ENCODE measurements around the gene GTF2I.
"Not testable (repeated sequence)": the region's sequence is repeated elsewhere in the genome, so short reads cannot be mapped to it uniquely, and the experiment has no call there.

GTF2I gene

DNA sequence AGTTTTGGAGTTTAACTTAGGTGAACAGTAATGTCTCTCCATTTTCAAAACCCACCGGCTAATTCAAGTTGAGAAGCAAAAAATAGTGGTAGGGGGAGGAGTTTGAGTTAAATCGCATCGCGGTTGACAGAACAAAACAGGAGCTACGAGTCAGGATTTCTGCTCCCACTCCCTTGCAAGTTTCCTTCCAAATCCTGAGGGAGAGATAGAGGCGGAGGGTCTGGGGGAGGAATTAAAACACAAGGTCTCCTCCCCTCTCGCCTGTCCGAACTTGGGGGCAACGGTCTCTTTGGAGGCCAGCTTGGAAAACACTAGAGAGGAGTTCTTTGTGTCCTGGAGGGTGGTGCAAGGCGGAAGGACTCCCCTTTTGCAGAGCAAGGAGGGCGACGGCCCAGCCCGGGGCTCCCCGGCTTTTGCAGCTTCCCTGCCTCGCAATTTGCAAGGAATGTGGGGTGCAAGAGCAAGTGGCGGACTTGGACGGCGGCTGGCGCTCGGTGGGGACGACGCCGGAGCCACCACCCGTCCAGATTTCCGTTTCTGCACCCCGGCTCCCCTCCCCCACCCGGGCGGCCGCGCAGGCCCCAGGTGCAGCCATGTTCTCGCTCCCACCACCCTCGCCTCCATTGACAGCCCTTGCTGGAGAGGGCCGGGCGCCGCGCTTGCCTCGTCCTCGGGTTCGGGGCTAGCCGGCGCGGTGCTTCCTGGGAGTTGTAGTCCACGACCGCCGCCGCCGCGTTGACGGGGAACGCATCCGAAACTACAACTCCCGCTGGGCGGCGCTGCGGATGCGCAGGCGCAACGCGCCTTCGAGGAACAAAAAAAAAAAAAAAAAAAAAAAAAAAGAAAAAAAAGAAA lies 454 bp upstream of the GTF2I start:
- DNase-seq (ENCODE audit: low read depth, low spot score) = peak; percentile 92
- H3K4me3 ChIP-seq (ENCODE audit: low read length) = peak overlapping the region; percentile 66; the same call in 1 of the 2 replicates
- no peak overlapping the region for H3K27ac ChIP-seq (ENCODE audit: low read length)
- no peaks in the 10 kb centered on the region for H3K27me3 ChIP-seq (ENCODE audit: control insufficient read depth, insufficient read depth, low read length)
- H3K36me3 ChIP-seq (ENCODE audit: control insufficient read depth, insufficient read depth, low read length) = no peaks in the 10 kb centered on the region
- H3K9me3 ChIP-seq (ENCODE audit: control insufficient read depth, insufficient read depth, low read length) = no peaks in the 10 kb centered on the region
- H3K4me1 ChIP-seq (ENCODE audit: control insufficient read depth, insufficient read depth, low read length) = peaks cover 1% of the 10 kb centered on the region; the same call in 1 of the 2 replicates
- WGBS (ENCODE audit: insufficient coverage, insufficient read length) = no CpG with 5 or more reads among the region's 60 CpGs

DNA sequence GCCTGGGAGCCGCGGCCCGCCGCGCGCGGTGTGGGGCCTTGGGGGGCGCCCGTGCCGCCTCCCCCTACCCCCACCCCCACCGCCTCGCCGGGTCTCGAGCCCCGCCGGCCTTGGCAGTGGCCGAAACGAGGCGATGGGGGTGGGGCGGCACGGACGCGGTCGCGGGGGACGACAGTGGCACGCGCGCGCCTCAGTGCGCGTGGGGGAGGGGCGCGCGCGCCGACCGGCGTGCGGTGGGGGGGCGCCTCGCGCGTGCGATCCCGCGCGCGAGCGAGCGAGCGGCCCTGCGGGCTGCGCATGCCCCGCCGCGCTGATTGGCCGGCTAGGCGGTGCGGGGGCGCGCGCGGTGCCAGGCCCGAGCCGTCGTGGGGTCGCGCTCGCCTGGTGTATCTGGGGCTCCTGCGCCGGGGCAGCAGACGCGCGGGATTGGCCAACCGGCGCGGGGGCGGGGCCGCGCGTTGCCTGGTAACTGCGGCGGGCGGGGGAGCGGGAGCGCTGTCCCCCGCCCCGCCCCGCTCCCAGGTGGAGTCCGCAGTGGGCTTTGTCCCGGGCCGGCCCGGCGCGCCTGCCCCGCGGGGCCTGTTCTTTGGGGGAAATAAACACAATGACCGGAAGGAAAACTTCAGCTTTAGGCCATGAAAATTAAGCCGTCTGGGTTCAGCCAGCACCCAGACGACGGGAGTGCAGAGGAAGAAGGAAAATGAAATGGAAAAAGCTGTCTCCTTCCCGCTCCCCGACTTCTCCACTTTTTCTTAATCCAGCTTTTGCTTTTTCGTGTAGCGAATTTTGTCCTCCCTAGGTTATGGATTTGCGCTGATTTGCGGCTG lies 873 bp downstream of the GTF2I start:
- Histone ChIP-seq H3K9me3 (ENCODE audit: control insufficient read depth, insufficient read depth, low read length) (no peaks in the 10 kb centered on the region), H3K27me3 (ENCODE audit: control insufficient read depth, insufficient read depth, low read length) (no peaks in the 10 kb centered on the region), H3K4me3 (ENCODE audit: low read length) (peak overlapping the region; percentile 95), H3K27ac (ENCODE audit: low read length) (no peak overlapping the region), H3K36me3 (ENCODE audit: control insufficient read depth, insufficient read depth, low read length) (no peaks in the 10 kb centered on the region), H3K4me1 (ENCODE audit: control insufficient read depth, insufficient read depth, low read length) (peaks cover 1% of the 10 kb centered on the region; the same call in 1 of the 2 replicates)
- WGBS (ENCODE audit: insufficient coverage, insufficient read length) = no CpG with 5 or more reads among the region's 108 CpGs
- peak; percentile 67 for DNase-seq (ENCODE audit: low read depth, low spot score)

- DNase-seq (ENCODE audit: low read depth, low spot score); H3K4me3 ChIP-seq (ENCODE audit: low read length); H3K27me3 ChIP-seq (ENCODE audit: control insufficient read depth, insufficient read depth, low read length); H3K4me1 ChIP-seq (ENCODE audit: control insufficient read depth, insufficient read depth, low read length); H3K9me3 ChIP-seq (ENCODE audit: control insufficient read depth, insufficient read depth, low read length); H3K27ac ChIP-seq (ENCODE audit: low read length); H3K36me3 ChIP-seq (ENCODE audit: control insufficient read depth, insufficient read depth, low read length): not testable (repeated sequence)
- WGBS (ENCODE audit: insufficient coverage, insufficient read length) = no CpG with 5 or more reads among the region's 18 CpGs
These were observed 2.7 kb downstream of the GTF2I start for GRCh38 chr7:74660202-74660601.

- H3K36me3 ChIP-seq (ENCODE audit: control insufficient read depth, insufficient read depth, low read length); H3K9me3 ChIP-seq (ENCODE audit: control insufficient read depth, insufficient read depth, low read length); H3K27ac ChIP-seq (ENCODE audit: low read length); H3K4me3 ChIP-seq (ENCODE audit: low read length); H3K4me1 ChIP-seq (ENCODE audit: control insufficient read depth, insufficient read depth, low read length); H3K27me3 ChIP-seq (ENCODE audit: control insufficient read depth, insufficient read depth, low read length); DNase-seq (ENCODE audit: low read depth, low spot score): not testable (repeated sequence)
- no CpG with 5 or more reads among the region's 21 CpGs for WGBS (ENCODE audit: insufficient coverage, insufficient read length)
These were observed 4.6 kb downstream of the GTF2I start for GRCh38 chr7:74661836-74662794.

DNA sequence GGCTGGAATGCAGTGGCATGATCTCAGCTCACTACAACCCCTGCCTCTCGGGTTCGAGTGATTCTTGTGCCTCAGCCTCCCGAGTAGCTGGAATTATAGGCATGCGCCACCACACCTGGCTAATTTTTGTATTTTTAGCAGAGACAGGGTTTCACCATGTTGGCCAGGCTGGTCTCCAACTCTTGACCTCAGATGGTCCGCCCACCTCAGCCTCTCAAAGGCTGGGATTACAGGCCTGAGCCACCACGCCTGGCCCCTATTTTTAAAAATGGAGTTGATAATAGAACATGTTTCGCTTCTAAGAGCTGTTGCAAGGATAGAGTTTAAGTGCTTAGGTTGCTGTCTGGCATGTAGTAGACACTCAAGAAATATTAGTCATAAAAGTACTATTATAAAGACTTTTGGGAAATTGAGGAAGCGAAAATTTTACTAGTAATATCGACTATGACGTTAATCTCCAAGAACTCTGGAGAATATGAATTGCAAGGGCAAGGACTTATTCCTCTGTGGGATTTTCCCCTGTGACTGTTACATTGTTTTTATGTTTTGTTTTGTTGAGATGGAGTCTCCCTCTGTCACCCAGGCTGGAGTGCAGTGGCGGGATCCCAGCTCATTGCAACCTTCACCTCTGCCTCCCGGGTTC lies 7.9 kb downstream of the GTF2I start:
- no CpG with 5 or more reads among the region's 12 CpGs for WGBS (ENCODE audit: insufficient coverage, insufficient read length)
- no peak overlapping the region for H3K27ac ChIP-seq (ENCODE audit: low read length)
- no peaks in the 10 kb centered on the region for H3K36me3 ChIP-seq (ENCODE audit: control insufficient read depth, insufficient read depth, low read length)
- no peak for DNase-seq (ENCODE audit: low read depth, low spot score)
- H3K9me3 ChIP-seq (ENCODE audit: control insufficient read depth, insufficient read depth, low read length) = no peaks in the 10 kb centered on the region
- H3K4me1 ChIP-seq (ENCODE audit: control insufficient read depth, insufficient read depth, low read length) = peaks cover 1% of the 10 kb centered on the region; the same call in 1 of the 2 replicates
- H3K27me3 ChIP-seq (ENCODE audit: control insufficient read depth, insufficient read depth, low read length) = no peaks in the 10 kb centered on the region
- no peak overlapping the region for H3K4me3 ChIP-seq (ENCODE audit: low read length)

DNA sequence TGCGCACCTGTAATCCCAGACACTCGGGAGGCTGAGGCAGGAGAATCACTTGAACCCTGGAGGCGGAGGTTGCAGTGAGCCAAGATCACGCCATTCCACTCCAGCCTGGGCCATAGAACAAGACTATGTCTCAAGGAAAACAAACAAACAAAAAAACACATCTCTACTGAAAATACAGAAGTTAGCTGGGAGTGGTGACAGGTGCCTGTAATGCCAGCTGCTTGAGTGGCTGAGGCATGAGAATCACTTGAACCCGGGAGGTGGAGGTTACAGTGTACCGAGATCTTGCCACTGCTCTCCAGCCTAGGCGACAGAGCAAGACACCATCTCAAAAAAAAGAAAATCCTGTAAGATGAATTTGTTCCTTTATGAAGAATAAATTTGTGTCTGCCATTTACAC lies 9.5 kb downstream of the GTF2I start:
- not testable (repeated sequence) for H3K4me1 ChIP-seq (ENCODE audit: control insufficient read depth, insufficient read depth, low read length); H3K27me3 ChIP-seq (ENCODE audit: control insufficient read depth, insufficient read depth, low read length); H3K27ac ChIP-seq (ENCODE audit: low read length); H3K36me3 ChIP-seq (ENCODE audit: control insufficient read depth, insufficient read depth, low read length); DNase-seq (ENCODE audit: low read depth, low spot score); H3K4me3 ChIP-seq (ENCODE audit: low read length); H3K9me3 ChIP-seq (ENCODE audit: control insufficient read depth, insufficient read depth, low read length)
- WGBS (ENCODE audit: insufficient coverage, insufficient read length) = no CpG with 5 or more reads among the region's 7 CpGs

- no CpG with 5 or more reads among the region's 5 CpGs for WGBS (ENCODE audit: insufficient coverage, insufficient read length)
- DNase-seq (ENCODE audit: low read depth, low spot score); H3K9me3 ChIP-seq (ENCODE audit: control insufficient read depth, insufficient read depth, low read length); H3K4me3 ChIP-seq (ENCODE audit: low read length); H3K4me1 ChIP-seq (ENCODE audit: control insufficient read depth, insufficient read depth, low read length); H3K27ac ChIP-seq (ENCODE audit: low read length); H3K36me3 ChIP-seq (ENCODE audit: control insufficient read depth, insufficient read depth, low read length); H3K27me3 ChIP-seq (ENCODE audit: control insufficient read depth, insufficient read depth, low read length): not testable (repeated sequence)
These were observed 10.0 kb downstream of the GTF2I start for GRCh38 chr7:74667520-74667919.

GRCh38 chr7:74671602-74672001 lies 14.1 kb downstream of the GTF2I start:
- H3K36me3 ChIP-seq (ENCODE audit: control insufficient read depth, insufficient read depth, low read length) = no peaks in the 10 kb centered on the region; the same call in 1 of the 2 replicates
- WGBS (ENCODE audit: insufficient coverage, insufficient read length) = no CpG with 5 or more reads among the region's 6 CpGs
- no peaks in the 10 kb centered on the region for H3K4me1 ChIP-seq (ENCODE audit: control insufficient read depth, insufficient read depth, low read length)
- DNase-seq (ENCODE audit: low read depth, low spot score) = no peak
- H3K9me3 ChIP-seq (ENCODE audit: control insufficient read depth, insufficient read depth, low read length) = no peaks in the 10 kb centered on the region
- H3K27me3 ChIP-seq (ENCODE audit: control insufficient read depth, insufficient read depth, low read length) = no peaks in the 10 kb centered on the region
- no peak overlapping the region for H3K27ac ChIP-seq (ENCODE audit: low read length)
- no peak overlapping the region for H3K4me3 ChIP-seq (ENCODE audit: low read length)

DNA sequence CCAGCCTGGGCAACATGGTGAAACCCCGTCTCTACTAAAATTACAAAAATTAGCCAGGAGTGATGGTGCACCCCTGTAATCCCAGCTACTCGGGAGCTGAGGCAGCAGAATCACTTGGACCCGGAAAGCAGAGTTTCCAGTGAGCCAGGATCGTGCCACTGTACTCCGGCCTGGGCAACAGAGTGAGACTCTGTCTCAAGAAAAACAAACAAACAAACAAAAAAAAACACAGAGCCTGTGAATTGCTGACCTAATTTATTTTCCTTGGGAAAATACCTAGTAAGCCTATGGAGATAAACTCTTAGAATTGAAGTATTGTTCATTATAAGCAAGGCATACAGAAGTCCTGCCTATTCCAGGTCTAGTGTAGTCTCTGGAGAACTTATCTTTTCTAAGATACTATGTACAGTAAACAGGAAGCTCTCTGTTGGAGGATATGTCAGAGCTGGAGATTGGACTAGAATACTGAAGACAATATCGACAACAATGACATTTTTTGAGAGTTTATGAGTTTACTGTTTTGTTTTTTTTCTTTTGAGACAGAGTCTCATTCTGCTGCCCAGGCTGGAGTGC lies 14.9 kb downstream of the GTF2I start:
- Histone ChIP-seq H3K9me3 (ENCODE audit: control insufficient read depth, insufficient read depth, low read length) (no peaks in the 10 kb centered on the region), H3K4me1 (ENCODE audit: control insufficient read depth, insufficient read depth, low read length) (no peaks in the 10 kb centered on the region), H3K36me3 (ENCODE audit: control insufficient read depth, insufficient read depth, low read length) (no peaks in the 10 kb centered on the region; the same call in 1 of the 2 replicates), H3K27me3 (ENCODE audit: control insufficient read depth, insufficient read depth, low read length) (no peaks in the 10 kb centered on the region), H3K4me3 (ENCODE audit: low read length) (no peak overlapping the region), H3K27ac (ENCODE audit: low read length) (no peak overlapping the region)
- WGBS (ENCODE audit: insufficient coverage, insufficient read length) = no CpG with 5 or more reads among the region's 6 CpGs
- DNase-seq (ENCODE audit: low read depth, low spot score) = no peak

Data from iPS DF 6.9 (cell line).